ENCODE results near the gene RPL41. TPM values are rescaled to one million over a fixed set of nuclear protein-coding genes. Genes with fewer than 3 reads are reported as not detected.

The RPL41 gene
- total RNA-seq, 2 experiments from 2014 or later = 5,971 to 6,299 TPM

GRCh38 chr12:56158926-56159461, 42.6 kb downstream of the RPL41 start:
- H3K9me3 Mint-ChIP-seq = no peaks in the 10 kb centered on the region
- peaks cover 57% of the 10 kb centered on the region for H3K36me3 Mint-ChIP-seq (ENCODE audit: low read depth)
- H3K27ac Mint-ChIP-seq = peak overlapping the region; percentile 95
- CTCF ChIA-PET = interaction anchor here (1.3 to 6.7 kb wide), 6 partner anchors 16 to 39 kb away, joined by 3 to 43 read pairs (median 8); partner anchors contain the start of genes ESYT1 and SMARCC2
- H3K27me3 Mint-ChIP-seq (ENCODE audit: low read depth) = no peaks in the 10 kb centered on the region
- H3K4me1 Mint-ChIP-seq (ENCODE audit: low read depth) = peaks cover 37% of the 10 kb centered on the region
- intact Hi-C loops (cut with micrococcal nuclease) = loop anchor here (1.0 to 2.0 kb wide), 3 partner anchors 29 to 228 kb away; partner anchors contain the start of gene DGKA
- peak; percentile 37 for DNase-seq
- peak overlapping the region; percentile 96 for H3K4me3 Mint-ChIP-seq

GRCh38 chr12:56159482-56160192, 43.2 kb downstream of the RPL41 start:
- no peak for DNase-seq
- H3K9me3 Mint-ChIP-seq = no peaks in the 10 kb centered on the region
- H3K36me3 Mint-ChIP-seq (ENCODE audit: low read depth) = peaks cover 62% of the 10 kb centered on the region
- CTCF ChIA-PET = interaction anchor here (1.3 to 6.7 kb wide), 6 partner anchors 15 to 40 kb away, joined by 3 to 43 read pairs (median 8); partner anchors contain the start of genes ESYT1 and SMARCC2
- H3K4me3 Mint-ChIP-seq = peak overlapping the region; percentile 96
- intact Hi-C loops (cut with micrococcal nuclease) = loop anchor here (1.0 to 2.0 kb wide), 3 partner anchors 7 to 229 kb away; partner anchors contain the start of genes DGKA, MYL6B and NABP2
- peaks cover 35% of the 10 kb centered on the region for H3K4me1 Mint-ChIP-seq (ENCODE audit: low read depth)
- no peaks in the 10 kb centered on the region for H3K27me3 Mint-ChIP-seq (ENCODE audit: low read depth)
- peak overlapping the region; percentile 95 for H3K27ac Mint-ChIP-seq

- H3K9me3 Mint-ChIP-seq = no peaks in the 10 kb centered on the region
- CTCF ChIA-PET = interaction anchor here (1.2 to 6.7 kb wide), 6 partner anchors 9 to 62 kb away, joined by 4 to 43 read pairs (median 8); partner anchors contain the start of genes ESYT1, MYL6B, RNF41 and SMARCC2
- intact Hi-C loops (cut with micrococcal nuclease) = loop anchor here (1.0 kb wide), 2 partner anchors 8 to 64 kb away; partner anchors contain the start of genes MYL6B and NABP2
- H3K27ac Mint-ChIP-seq = peak overlapping the region; percentile 95
- H3K4me3 Mint-ChIP-seq = peak overlapping the region; percentile 96
- peaks cover 62% of the 10 kb centered on the region for H3K36me3 Mint-ChIP-seq (ENCODE audit: low read depth)
- no peaks in the 10 kb centered on the region for H3K27me3 Mint-ChIP-seq (ENCODE audit: low read depth)
- peak; percentile 83 for DNase-seq
- peaks cover 35% of the 10 kb centered on the region for H3K4me1 Mint-ChIP-seq (ENCODE audit: low read depth)
These were observed 43.8 kb downstream of the RPL41 start for GRCh38 chr12:56160193-56160763.

GRCh38 chr12:56160894-56161689, 44.7 kb downstream of the RPL41 start:
- Mint-ChIP-seq H3K36me3 (ENCODE audit: low read depth) (peaks cover 62% of the 10 kb centered on the region), H3K4me1 (ENCODE audit: low read depth) (peaks cover 35% of the 10 kb centered on the region), H3K9me3 (no peaks in the 10 kb centered on the region), H3K4me3 (peak overlapping the region; percentile 96), H3K27ac (peak overlapping the region; percentile 95), H3K27me3 (ENCODE audit: low read depth) (no peaks in the 10 kb centered on the region)
- no peak for DNase-seq
- intact Hi-C loops (cut with micrococcal nuclease) = loop anchor here (1.0 kb wide), 2 partner anchors 9 to 63 kb away; partner anchors contain the start of genes MYL6B and NABP2
- CTCF ChIA-PET = interaction anchor here (0.6 to 6.7 kb wide), 9 partner anchors 9 to 114 kb away, joined by 3 to 43 read pairs (median 5); partner anchors contain the start of genes MYL6B, RNF41, SMARCC2 and ZC3H10

GRCh38 chr12:56161690-56162351, 45.4 kb downstream of the RPL41 start:
- no peak for DNase-seq
- Mint-ChIP-seq H3K27ac (peak overlapping the region; percentile 95), H3K9me3 (no peaks in the 10 kb centered on the region), H3K27me3 (ENCODE audit: low read depth) (no peaks in the 10 kb centered on the region), H3K36me3 (ENCODE audit: low read depth) (peaks cover 62% of the 10 kb centered on the region), H3K4me1 (ENCODE audit: low read depth) (peaks cover 35% of the 10 kb centered on the region), H3K4me3 (peak overlapping the region; percentile 25)
- CTCF ChIA-PET = interaction anchor here (0.6 to 6.7 kb wide), 10 partner anchors 10 to 414 kb away, joined by 3 to 43 read pairs (median 5); partner anchors contain the start of genes MYL6B, RNF41 and ZC3H10
- intact Hi-C loops (cut with micrococcal nuclease) = no loop called here

GRCh38 chr12:56162468-56163290, 46.2 kb downstream of the RPL41 start:
- intact Hi-C loops (cut with micrococcal nuclease) = no loop called here
- Mint-ChIP-seq H3K4me3 (no peak overlapping the region), H3K27me3 (ENCODE audit: low read depth) (no peaks in the 10 kb centered on the region), H3K4me1 (ENCODE audit: low read depth) (peaks cover 29% of the 10 kb centered on the region), H3K27ac (peak overlapping the region; percentile 3), H3K36me3 (ENCODE audit: low read depth) (peaks cover 62% of the 10 kb centered on the region), H3K9me3 (no peaks in the 10 kb centered on the region)
- CTCF ChIA-PET = interaction anchor here (0.6 to 6.7 kb wide), 8 partner anchors 12 to 415 kb away, joined by 3 to 43 read pairs (median 6); partner anchors contain the start of gene ZC3H10
- no peak for DNase-seq

GRCh38 chr12:56163533-56164344, 47.3 kb downstream of the RPL41 start:
- H3K4me1 Mint-ChIP-seq (ENCODE audit: low read depth) = peaks cover 29% of the 10 kb centered on the region
- intact Hi-C loops (cut with micrococcal nuclease) = no loop called here
- H3K27me3 Mint-ChIP-seq (ENCODE audit: low read depth) = no peaks in the 10 kb centered on the region
- no peak overlapping the region for H3K27ac Mint-ChIP-seq
- no peak overlapping the region for H3K4me3 Mint-ChIP-seq
- H3K36me3 Mint-ChIP-seq (ENCODE audit: low read depth) = peaks cover 57% of the 10 kb centered on the region
- H3K9me3 Mint-ChIP-seq = no peaks in the 10 kb centered on the region
- DNase-seq = no peak
- CTCF ChIA-PET = interaction anchor here (0.6 to 6.7 kb wide), 4 partner anchors 13 to 45 kb away, joined by 5 to 43 read pairs (median 12); partner anchors contain the start of gene ZC3H10

GRCh38 chr12:56164345-56164729, 47.9 kb downstream of the RPL41 start:
- H3K27ac Mint-ChIP-seq = no peak overlapping the region
- intact Hi-C loops (cut with micrococcal nuclease) = no loop called here
- H3K4me1 Mint-ChIP-seq (ENCODE audit: low read depth) = peaks cover 25% of the 10 kb centered on the region
- H3K36me3 Mint-ChIP-seq (ENCODE audit: low read depth) = peaks cover 53% of the 10 kb centered on the region
- DNase-seq = no peak
- no peaks in the 10 kb centered on the region for H3K27me3 Mint-ChIP-seq (ENCODE audit: low read depth)
- CTCF ChIA-PET = interaction anchor here (2.1 to 6.7 kb wide), 2 partner anchors 25 to 39 kb away, joined by 6 to 43 read pairs; partner anchors contain the start of gene SMARCC2
- H3K4me3 Mint-ChIP-seq = no peak overlapping the region
- no peaks in the 10 kb centered on the region for H3K9me3 Mint-ChIP-seq

GRCh38 chr12:56165369-56165768, 48.9 kb downstream of the RPL41 start:
- no peak for DNase-seq
- Mint-ChIP-seq H3K27me3 (ENCODE audit: low read depth) (no peaks in the 10 kb centered on the region), H3K9me3 (no peaks in the 10 kb centered on the region), H3K27ac (no peak overlapping the region), H3K4me1 (ENCODE audit: low read depth) (peaks cover 15% of the 10 kb centered on the region), H3K4me3 (no peak overlapping the region), H3K36me3 (ENCODE audit: low read depth) (peaks cover 49% of the 10 kb centered on the region)
- CTCF ChIA-PET = interaction anchor here (0.6 to 2.1 kb wide), 2 partner anchors 24 to 97 kb away, joined by 3 to 6 read pairs; partner anchors contain the start of gene SMARCC2
- intact Hi-C loops (cut with micrococcal nuclease) = no loop called here
